HUES48 (cell line): ENCODE measurements around the gene AEBP1.

Experiments
- H3K27ac ChIP-seq: one replicate; pipeline ENCODE4 v1.7.0; 2013; ENCODE audit warnings: low read depth, low read length, inconsistent platforms
- H3K27me3 ChIP-seq: 2 replicates; pipeline ENCODE4 v1.6.1; 2013; ENCODE audit warnings: mild to moderate bottlenecking, low read length; ENCODE audit not compliant: control insufficient read depth, insufficient read depth
- H3K36me3 ChIP-seq: 2 replicates; pipeline ENCODE4 v1.6.1; 2013; ENCODE audit warnings: low read length; ENCODE audit not compliant: control insufficient read depth, insufficient read depth
- H3K4me1 ChIP-seq: 2 replicates; pipeline ENCODE4 v1.6.1; 2013; ENCODE audit warnings: mild to moderate bottlenecking, low read length; ENCODE audit not compliant: control insufficient read depth, insufficient read depth
- H3K4me3 ChIP-seq: 2 replicates; pipeline ENCODE4 v1.5.1; 2013; ENCODE audit warnings: mild to moderate bottlenecking, low read depth, low read length
- H3K9ac ChIP-seq: 2 replicates; pipeline ENCODE4 v1.6.1; 2013; ENCODE audit warnings: mild to moderate bottlenecking, low read depth, low read length, moderate library complexity
- H3K9me3 ChIP-seq: 2 replicates; pipeline ENCODE4 v1.6.1; 2013; ENCODE audit warnings: low read length; ENCODE audit not compliant: control insufficient read depth, insufficient read depth

The AEBP1 gene

GRCh38 chr7:44062180-44062902 lies 41.8 kb upstream of the AEBP1 start:
- no peaks in the 10 kb centered on the region for H3K9me3 ChIP-seq
- H3K9ac ChIP-seq: no peak overlapping the region
- no peak overlapping the region for H3K27ac ChIP-seq
- no peak overlapping the region for H3K4me3 ChIP-seq
- H3K27me3 ChIP-seq: peaks cover 6% of the 10 kb centered on the region
- peaks cover 28% of the 10 kb centered on the region for H3K4me1 ChIP-seq
- peaks cover 49% of the 10 kb centered on the region for H3K36me3 ChIP-seq

DNA sequence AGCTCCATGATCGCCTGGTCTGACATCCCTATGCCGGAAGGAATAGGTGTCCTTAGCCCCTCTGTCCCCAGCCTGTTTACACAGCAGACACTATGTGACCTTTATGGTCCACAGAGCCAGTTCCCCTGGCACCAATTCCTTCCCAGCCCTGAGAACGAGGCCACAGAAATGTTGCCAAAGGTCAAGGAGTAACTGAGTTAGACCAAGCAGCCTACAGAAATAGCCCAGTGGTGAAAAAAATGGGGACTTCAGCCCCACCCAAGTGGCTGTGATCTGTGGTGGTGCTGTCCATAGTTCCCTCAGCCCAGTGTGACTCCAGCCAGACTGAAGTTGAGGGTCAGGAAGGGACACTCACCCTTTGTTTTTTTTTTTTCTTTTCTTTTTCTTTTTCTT lies 41.2 kb upstream of the AEBP1 start:
- H3K36me3 ChIP-seq: peaks cover 43% of the 10 kb centered on the region

GRCh38 chr7:44063547-44063893 lies 40.6 kb upstream of the AEBP1 start:
- Histone ChIP-seq H3K9me3 (no peaks in the 10 kb centered on the region), H3K9ac (no peak overlapping the region), H3K27ac (peak overlapping the region; percentile 33), H3K4me1 (peaks cover 28% of the 10 kb centered on the region), H3K36me3 (peaks cover 37% of the 10 kb centered on the region), H3K4me3 (peak overlapping the region; percentile 41; the same call in 1 of the 2 replicates), H3K27me3 (peaks cover 17% of the 10 kb centered on the region)

More for the DNA sequence above, 41.2 kb upstream of the AEBP1 start:
- Histone ChIP-seq H3K27me3 (peaks cover 11% of the 10 kb centered on the region), H3K4me1 (peaks cover 28% of the 10 kb centered on the region), H3K9me3 (no peaks in the 10 kb centered on the region), H3K4me3 (no peak overlapping the region), H3K27ac (no peak overlapping the region), H3K9ac (no peak overlapping the region)

DNA sequence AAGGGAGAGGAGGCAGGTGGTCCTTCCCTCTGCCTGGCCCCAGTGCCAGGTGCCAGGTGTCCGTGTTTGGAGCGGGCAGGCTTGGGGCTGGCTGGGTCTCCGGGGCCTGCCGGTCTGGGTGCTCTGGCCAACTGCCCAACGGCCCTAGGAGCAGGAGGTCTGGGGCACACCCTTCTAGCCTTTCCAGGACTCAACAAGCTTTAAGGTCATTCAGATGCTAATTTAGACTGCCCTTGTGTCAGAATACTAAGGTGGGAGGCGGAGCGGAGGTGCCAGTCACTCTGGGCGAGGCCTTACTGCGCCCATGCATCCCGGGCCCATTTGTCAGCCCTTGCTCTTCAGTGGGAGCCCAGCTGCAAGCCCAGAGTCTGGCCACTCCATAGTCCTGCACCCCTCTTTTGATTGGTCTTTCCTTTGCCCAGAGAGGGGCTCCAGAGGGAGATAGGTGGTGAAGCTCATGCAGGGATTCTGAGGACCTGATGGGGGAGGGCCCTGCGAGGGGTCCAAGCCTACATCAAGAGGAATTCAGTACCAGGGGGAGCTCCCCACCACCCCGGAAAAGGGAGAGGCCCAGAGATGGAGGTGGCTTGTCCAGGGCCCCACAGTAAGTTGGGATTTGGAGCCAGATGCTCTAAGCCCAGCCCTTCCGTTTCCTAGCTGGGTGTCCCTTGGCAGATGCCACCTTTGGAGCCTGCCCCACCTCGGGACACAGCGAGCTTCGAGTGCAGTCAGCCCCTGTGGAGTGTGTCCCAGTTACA lies 40.1 kb upstream of the AEBP1 start:
- Histone ChIP-seq H3K4me3 (peak overlapping the region; percentile 41; the same call in 1 of the 2 replicates), H3K9me3 (no peaks in the 10 kb centered on the region), H3K27me3 (peaks cover 18% of the 10 kb centered on the region), H3K9ac (no peak overlapping the region), H3K4me1 (peaks cover 28% of the 10 kb centered on the region), H3K27ac (peak overlapping the region; percentile 33), H3K36me3 (peaks cover 31% of the 10 kb centered on the region)

- H3K27me3 ChIP-seq: peaks cover 21% of the 10 kb centered on the region
- H3K4me3 ChIP-seq: no peak overlapping the region
- H3K9me3 ChIP-seq: no peaks in the 10 kb centered on the region
- H3K36me3 ChIP-seq: peaks cover 23% of the 10 kb centered on the region
- peaks cover 28% of the 10 kb centered on the region for H3K4me1 ChIP-seq
- H3K27ac ChIP-seq: no peak overlapping the region
- H3K9ac ChIP-seq: no peak overlapping the region
Observed at GRCh38 chr7:44064791-44065430, 39.2 kb upstream of the AEBP1 start.

DNA sequence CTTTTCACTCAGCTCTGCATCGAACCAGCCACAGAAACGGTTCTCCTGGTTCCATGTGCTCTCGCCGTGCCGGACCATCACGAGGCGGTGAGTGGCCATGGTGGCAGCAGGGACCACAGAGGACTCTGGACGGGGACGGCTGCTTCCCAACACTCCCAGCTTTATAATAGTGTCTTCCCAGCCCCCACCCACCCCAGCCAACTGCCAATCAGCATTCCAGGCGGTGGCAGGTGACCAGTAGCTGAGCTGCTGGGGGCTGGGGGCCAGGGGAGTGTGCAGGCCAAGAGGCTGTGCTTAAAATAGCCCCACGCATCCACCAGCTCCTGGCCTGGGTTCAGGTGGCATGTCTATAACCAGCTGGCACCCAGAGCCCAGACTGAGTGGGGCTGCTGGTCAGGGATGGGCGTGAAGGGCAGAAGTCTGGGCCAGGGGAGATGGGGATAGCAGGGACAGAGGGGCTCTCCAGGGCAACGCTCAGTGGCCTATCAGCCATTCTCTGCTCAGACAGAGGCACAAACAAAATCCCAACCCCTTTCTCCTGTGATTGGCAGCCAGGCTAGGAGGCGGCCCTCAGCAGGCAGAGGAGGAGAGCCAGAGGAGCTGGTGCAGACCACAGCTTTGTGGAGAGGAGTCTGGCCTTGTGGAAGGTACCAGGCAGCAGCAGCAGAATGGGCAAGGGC lies 38.6 kb upstream of the AEBP1 start, which contains the start of gene PGAM2:
Gene PGAM2 (minus strand): TSS at position 137 of the 680 bp plus-strand sequence. CDS start 38 bp downstream, at position 99.
- peaks cover 28% of the 10 kb centered on the region for H3K4me1 ChIP-seq
- no peak within 1 kb of the TSS for H3K4me3 ChIP-seq
- no peak within 1 kb of the TSS for H3K9ac ChIP-seq
- H3K27ac ChIP-seq: peak within 1 kb of the TSS; percentile 34
- peaks cover 21% of the 10 kb centered on the region for H3K27me3 ChIP-seq
- peaks cover 17% of the 10 kb centered on the region; the same call in 1 of the 2 replicates for H3K36me3 ChIP-seq
- H3K9me3 ChIP-seq: no peaks in the 10 kb centered on the region

DNA sequence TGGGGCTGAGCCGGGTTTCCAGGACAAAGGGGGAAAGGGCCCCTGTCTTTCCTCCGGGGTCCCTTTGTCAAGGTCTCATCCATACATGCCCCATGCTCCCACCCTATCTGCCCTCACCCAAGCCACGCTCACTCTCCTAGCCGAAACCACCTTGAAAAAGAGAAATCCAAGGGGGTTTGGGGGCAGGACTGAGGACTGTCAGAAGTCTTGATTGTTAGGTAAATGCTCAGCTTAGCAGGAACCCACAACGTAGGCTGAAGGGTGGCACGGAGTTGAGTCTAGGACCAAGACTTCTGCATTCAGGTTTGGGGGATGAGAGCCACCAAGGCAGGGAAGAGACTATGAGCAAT lies 38.1 kb upstream of the AEBP1 start:
- H3K9me3 ChIP-seq: no peaks in the 10 kb centered on the region
- H3K27ac ChIP-seq: peak overlapping the region; percentile 34
- no peak overlapping the region for H3K9ac ChIP-seq
- H3K4me3 ChIP-seq: no peak overlapping the region
- peaks cover 28% of the 10 kb centered on the region for H3K4me1 ChIP-seq
- peaks cover 12% of the 10 kb centered on the region; the same call in 1 of the 2 replicates for H3K36me3 ChIP-seq
- H3K27me3 ChIP-seq: peaks cover 21% of the 10 kb centered on the region

DNA sequence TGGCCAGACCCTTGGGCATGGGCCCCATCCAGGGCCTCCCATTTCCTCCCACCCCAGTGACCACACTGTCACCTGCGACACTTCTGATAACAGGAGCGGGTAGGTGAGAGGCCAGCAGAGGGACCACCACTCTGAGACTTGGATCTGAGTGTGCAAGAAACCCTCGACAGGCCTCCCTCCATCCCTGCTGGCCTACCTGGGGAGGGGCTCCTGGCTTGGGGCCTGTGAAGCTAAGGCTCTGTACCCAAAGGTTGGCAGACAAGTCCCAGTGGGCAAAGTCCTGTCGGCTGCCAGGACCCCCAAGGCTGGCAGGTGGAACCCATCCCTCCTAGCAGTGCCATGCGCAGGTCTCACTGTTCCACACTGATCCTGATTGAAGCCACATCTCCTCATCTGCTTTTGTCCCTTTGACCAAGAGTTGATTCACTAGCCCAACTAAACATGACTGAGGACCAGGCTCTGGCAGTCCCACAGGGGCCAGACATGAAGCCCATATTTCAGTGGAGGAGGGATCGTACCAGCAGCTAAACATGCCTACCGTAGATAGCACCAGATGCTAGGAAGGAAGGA lies 37.6 kb upstream of the AEBP1 start:
- Histone ChIP-seq H3K4me1 (peaks cover 28% of the 10 kb centered on the region), H3K36me3 (peaks cover 7% of the 10 kb centered on the region; the same call in 1 of the 2 replicates), H3K4me3 (no peak overlapping the region), H3K27ac (no peak overlapping the region), H3K9me3 (no peaks in the 10 kb centered on the region), H3K9ac (no peak overlapping the region), H3K27me3 (peaks cover 21% of the 10 kb centered on the region)

GRCh38 chr7:44067064-44067951 lies 36.8 kb upstream of the AEBP1 start:
- Histone ChIP-seq H3K9ac (no peak overlapping the region), H3K4me3 (no peak overlapping the region), H3K27me3 (peaks cover 21% of the 10 kb centered on the region), H3K9me3 (no peaks in the 10 kb centered on the region), H3K27ac (no peak overlapping the region), H3K36me3 (no peaks in the 10 kb centered on the region), H3K4me1 (peaks cover 28% of the 10 kb centered on the region)

- Histone ChIP-seq H3K27ac (no peak overlapping the region), H3K36me3 (peaks cover 3% of the 10 kb centered on the region; the same call in 1 of the 2 replicates), H3K4me3 (no peak overlapping the region)
Observed at GRCh38 chr7:44068054-44068453, 36.1 kb upstream of the AEBP1 start.

More at GRCh38 chr7:44068054-44068453, 36.1 kb upstream of the AEBP1 start:
- Histone ChIP-seq H3K9ac (no peak overlapping the region), H3K9me3 (no peaks in the 10 kb centered on the region), H3K27me3 (peaks cover 21% of the 10 kb centered on the region), H3K4me1 (peaks cover 28% of the 10 kb centered on the region)
